Right ventricle myocardium superior (tissue), 1 donor: ENCODE measurements around the gene HCN4. TPM values are rescaled to one million over a fixed set of nuclear protein-coding genes. Genes with fewer than 3 reads are reported as not detected.

Experiments used
- ATAC-seq: fragments of 200-7000 bp; cut with Tn5 transposase; one replicate; pipeline ENCODE4 v1.9.1; 2020; ENCODE audit warnings: mild to moderate bottlenecking; ENCODE audit not compliant: poor library complexity
- DNase-seq: peaks from one replicate; pipeline ENCODE4 v3.0.0-alpha.2; 2020
- intact Hi-C: fragments of 100-400 bp; cut with DNase I; formaldehyde crosslinking; loops from one replicate; pipeline ENCODE4 v1.11.2; 2022
- total RNA-seq: library from RNA; stranded (reverse); fragmentation: NEBNext Ultra II Directional; extraction: Animal tissue kit (Norgen Biotek cat#: 25700); gene quantifications from one replicate; pipeline ENCODE4 v1.2.1, GENCODE V29; 2021
- donor health status: DM: no; HTN: yes; CAD: no; lungs with severe emphysema.

Gene HCN4
- total RNA-seq, 1 donor from 2014 or later, result 16.6 TPM

DNA sequence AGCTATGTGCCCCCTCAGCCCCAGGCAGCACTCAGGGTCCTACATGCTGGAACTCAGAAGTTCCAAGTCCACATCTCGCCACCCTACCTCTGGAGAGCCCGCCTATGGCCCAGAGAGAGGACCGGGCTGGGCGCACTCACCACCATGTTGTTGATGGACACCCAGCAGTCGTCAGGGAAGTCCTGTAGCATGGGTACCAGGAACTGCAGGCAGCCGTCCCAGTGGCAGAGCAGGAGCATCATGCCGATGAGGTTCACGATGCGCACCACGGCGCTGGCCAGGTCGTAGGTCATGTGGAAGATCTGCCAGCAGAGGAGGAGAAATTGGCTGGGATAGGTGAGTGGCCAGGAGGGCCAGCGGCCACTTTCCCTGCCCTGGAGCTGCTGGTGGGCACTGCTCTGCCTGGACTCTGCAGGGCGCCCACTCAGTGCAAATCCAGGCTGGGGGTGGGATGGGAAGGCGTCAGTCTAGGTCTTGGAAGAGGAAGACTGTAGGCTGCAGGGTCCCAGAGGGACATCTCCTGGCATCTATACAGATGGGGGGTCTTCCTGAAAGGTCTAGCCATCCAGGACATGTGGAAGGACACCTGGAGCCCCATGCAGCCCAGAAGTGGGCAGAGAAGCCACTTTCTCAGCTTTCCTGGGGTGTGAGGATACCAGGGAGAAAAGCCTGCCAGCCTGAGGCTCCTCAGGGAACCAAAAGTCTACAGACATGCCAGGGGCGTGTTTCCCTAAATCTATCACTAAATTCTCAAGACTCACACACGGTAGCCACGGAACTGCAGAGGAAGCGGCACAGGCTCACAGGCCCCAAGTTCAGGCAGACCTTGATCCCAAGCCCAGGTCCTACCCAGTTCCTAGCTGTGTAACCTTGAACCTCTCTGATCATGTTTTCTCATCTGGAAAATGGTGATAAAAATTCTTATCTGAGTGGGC, 36.5 kb downstream of the HCN4 start:
- intact Hi-C loops, result no loop called here
- DNase-seq, result no peak
- no peak for ATAC-seq

DNA sequence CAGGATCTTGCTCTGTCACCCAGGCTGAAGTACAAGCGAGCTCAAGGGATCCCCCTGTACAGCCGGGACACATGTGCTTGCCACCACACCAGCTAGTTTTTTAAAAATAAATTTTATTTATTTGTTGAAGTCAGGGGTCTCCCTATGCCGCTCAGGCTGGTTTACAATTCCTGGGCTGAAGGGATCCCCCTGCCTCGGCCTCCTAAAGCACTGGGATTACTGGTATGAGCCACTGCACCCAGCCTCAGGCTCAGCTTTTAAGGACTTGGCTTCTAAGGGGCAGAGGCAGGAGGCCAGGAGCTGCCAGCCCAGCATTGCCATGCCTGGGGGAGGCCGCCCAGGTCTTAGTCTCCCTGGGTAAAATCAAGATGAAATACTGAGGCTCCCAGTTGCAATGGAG, 37.3 kb downstream of the HCN4 start:
- DNase-seq, result no peak
- intact Hi-C loops, result no loop called here
- ATAC-seq, result no peak

DNA sequence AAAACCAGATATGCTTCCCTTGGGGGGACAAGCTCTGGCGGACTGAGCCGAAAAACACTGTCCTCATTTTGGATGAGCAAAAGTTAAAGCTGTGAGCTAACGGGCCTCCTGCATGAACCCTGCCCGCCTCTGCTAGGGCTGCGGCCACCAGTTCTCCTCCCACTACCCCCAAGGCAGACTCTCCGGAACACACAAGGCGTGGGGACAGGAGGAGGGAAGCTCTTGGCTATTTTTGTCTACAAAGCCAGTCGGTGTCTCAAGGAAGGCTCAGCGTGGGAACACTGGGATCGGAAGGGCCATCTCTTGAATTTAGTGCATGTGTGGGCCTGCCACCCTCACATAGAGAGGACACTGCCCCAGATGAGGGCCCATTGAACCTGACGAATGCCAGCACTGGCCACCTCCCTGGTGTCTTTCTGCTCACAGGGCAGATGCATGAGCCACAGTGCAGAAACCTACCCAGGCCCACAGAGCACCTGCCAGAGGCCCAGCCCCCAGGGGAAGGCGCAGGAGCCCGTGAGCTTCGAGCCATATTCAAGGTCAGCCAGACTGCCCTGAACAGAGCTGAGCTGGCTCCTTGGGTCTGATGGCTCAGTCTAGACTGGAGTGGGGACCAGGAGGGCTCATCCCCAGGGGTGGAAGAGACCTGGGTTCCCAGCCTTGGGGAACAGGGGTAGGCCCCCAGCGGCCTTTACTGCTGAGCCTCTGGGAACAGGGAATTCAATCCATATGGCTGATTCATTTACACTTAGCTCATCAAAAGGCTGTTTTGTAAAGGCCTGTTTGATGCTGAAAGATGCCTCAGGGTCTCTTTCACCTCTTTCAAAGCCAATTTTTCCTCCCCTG, 38.3 kb downstream of the HCN4 start:
- no peak for DNase-seq
- intact Hi-C loops, result no loop called here

DNA sequence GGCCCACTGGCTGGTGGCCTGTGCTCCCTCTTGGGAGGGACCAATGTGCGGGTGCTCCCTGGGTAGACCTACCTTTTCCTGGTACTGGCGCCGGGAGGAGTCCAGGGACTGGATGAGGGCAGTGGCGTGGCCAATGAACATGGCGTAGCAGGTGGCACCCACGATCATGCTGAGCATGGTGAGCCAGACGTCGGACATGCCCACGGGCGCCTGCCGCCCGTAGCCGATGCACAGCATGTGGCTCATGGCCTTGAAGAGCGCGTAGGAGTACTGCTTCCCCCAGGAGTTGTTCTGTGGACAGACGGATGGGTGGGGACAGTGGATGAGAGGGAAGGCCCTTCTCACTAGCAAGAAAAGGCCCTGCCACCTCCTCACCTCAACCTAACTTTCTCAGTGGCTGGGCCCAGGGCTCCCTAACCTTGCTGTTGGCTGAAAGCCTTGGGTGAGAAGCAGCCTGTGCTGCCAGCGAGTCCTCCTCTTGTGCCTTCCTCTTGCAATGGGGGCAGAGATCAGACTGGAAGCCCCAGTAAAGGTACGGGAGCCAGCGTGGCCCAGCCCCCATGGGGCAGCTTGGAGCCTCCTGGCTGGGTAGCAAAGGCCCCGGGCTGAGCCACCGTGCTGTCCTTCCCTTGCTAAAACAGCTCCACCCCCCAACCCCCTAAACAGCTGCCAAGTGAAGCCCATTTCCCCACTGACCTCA, 39.1 kb downstream of the HCN4 start:
- intact Hi-C loops, result no loop called here
- DNase-seq, result no peak

More for the DNA sequence above, 38.3 kb downstream of the HCN4 start:
- ATAC-seq, result no peak

DNA sequence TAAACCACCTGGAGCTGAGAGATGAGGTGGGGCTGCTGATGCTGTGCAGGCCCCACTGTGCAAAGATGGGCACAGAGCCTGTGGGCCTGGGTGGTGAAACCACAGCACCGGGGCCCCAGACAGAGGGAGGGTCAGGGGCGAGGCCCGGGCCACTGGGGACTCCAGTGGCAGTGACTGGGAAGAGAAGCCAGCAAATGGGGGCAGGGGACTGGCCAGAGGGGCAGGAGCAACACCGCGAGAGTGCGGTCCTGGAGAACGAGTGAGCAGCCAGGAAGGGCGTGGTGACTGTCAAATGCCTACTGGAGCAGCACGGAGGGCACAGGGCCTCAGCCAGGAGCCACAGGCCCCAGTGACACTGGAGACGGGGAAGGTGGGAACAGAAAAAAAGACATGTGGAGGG, 39.8 kb downstream of the HCN4 start:
- no peak for ATAC-seq
- DNase-seq, result no peak
- intact Hi-C loops, result no loop called here

More for the DNA sequence above, 39.1 kb downstream of the HCN4 start:
- no peak for ATAC-seq

DNA sequence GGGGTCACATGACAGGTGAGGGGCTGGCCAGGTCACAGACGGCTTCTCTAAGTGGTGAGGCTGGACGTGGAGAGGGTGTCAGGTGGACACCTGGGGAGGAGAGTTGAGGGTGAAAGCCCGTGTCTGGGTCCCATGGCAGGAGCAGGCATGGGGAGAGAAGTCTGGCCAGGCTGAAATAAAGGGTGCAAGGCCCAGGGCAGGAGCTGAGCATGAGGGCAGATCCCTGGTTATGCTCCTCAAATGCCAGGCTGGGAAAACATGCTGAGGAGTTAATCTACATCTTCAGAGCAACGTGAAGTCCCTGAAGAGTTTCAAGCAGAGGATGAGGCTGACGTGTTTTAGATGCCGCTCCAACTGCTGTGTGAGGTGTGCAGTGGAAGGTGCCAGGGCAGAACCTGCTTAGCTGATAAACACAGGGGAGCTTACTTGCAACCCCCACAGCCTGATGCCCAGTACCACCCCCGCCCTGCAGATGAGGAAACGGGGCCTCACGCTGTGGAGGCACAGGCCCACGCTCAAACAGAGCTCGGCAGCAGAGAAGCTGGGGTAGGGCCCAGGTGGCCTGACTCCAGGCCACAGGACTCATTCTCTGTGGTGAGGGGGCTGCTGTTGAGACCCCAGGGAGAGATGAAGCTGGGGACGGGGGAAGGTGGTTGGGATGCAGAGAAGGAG, 40.5 kb downstream of the HCN4 start:
- intact Hi-C loops, result no loop called here
- DNase-seq (peak; percentile 27), ATAC-seq (no peak)

DNA sequence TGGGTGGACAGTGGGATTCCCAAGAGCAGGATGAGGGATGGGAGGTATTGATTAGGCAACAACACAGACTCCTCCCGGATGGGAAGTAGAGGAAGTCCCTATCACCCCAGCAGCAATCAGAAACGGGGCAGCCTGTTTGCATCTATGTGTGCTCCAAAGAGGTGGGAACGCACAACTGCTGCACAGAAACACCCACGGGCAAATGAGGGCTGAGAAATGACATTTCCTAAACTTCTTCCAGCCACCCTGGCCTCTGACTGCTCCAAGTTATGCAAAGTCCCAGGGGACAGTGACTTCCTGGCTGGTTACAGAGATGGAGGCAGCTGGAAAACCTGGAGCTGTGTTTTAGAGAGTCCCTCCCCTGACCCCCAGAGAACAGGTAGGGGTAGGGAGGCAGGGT, 42.6 kb downstream of the HCN4 start:
- intact Hi-C loops, result no loop called here
- ATAC-seq (no peak), DNase-seq (no peak)

DNA sequence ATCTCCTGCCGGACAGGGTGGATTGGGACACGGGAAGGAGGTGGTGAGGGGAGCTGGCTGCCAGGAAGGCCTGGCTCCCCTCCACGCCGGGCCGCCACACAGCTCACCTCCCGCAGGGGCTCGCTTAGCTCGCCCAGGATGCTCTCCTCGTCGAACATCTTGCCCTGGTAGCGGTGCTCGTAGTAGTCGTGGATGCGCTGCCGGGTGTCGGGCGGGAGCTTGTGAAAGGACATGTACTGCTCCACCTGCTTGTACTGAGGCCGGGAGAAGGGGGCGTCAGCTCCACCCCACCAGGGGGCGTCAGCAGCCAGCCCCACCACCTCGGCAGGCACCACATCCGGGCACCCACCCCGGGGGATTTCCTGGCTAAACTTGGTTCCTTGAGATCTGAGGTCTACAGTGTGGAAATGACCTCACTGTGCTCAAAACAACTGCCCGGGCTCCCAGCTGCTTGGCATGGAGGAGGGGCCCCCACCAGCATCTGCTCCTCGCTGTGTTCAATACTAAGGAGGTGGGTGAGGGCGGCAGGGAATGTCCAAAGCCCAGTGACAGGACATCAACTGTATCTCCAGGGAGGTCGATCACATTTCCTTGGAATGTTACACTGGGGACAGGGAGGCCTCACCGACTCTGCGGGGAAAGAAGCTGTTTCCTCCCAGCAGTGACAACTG, 43.4 kb downstream of the HCN4 start:
- ATAC-seq (no peak), DNase-seq (no peak)
- intact Hi-C loops, result no loop called here

DNA sequence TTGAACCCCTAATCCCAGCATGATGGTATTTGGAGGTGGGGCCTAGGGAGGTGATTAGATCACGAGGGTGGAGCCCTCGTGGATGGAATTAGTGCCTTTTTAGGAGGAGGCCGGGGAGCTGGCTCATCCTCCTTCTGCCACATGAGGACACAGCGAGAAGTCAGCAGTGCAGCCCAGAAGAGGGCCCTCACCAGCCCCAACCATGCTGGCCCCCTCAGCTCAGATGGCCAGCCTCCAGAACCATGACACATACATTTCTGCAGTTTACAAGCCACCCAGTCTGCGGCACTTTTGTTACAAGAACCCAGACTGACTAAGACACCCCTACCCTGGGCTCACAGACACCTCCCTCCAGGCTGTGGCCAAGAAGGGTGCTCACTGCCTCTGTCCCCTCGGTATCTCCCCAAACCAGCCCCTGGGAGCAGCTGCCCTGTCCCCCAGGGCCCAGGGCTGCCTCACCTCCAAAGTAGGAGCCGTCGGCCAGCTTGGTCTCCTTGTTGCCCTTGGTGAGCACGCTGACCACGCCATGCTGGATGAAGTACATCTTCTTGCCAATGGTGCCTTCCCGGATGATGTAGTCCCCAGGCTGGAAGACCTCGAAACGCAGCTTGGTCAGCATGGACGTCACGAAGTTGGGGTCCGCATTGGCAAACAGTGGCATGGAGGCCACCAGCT, 44.1 kb downstream of the HCN4 start:
- no peak for DNase-seq
- intact Hi-C loops, result no loop called here
- no peak for ATAC-seq

DNA sequence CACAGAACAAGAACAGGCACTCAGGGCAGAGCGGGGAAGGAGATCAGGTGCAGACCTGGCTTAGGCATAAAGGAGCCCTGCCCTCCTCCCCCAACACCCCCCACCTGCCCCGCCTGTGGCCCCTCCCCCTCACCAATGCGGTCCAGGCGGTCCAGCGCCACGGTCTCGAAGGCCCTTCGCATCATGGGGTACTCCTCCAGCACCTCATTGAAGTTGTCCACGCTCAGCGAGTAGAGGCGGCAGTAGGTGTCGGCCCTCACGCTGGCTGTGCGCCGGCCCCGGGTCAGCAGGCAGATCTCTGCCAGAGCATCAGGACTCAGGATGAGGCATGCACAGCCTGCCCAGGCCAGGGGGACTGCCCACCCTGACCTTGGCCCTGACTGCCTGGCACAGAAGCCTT, 44.8 kb downstream of the HCN4 start:
- DNase-seq (no peak), ATAC-seq (no peak)
- intact Hi-C loops, result no loop called here

DNA sequence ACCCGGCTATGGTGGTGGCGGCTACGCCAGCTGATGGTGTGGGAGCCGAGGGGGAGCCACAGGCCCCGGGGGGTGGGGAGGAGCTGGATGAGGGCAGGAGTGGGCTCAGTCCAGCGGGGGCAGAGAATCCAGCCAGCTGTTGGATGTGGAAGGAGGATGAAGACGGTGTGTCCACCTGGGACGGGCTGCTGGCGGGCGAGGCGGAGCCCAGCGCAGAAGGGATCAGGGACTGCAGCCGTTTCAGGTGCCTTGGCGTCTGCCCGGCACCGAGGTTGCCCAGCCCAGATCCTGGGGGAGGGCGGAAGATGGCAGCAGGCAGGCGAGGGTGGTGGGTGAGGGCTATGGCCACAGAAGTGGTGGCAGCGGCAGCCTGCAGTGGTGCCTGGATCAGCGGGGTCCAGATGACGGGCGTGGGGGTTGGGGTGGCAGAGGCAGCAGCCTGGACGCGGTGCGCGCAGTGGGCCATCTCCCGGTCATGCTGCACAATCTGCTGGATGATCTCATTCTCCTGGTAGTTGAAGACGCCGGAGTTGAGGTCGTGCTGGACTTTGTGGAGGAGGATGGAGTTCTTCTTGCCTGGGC, 45.3 kb downstream of the HCN4 start:
- intact Hi-C loops, result no loop called here
- no peak for ATAC-seq
- no peak for DNase-seq

DNA sequence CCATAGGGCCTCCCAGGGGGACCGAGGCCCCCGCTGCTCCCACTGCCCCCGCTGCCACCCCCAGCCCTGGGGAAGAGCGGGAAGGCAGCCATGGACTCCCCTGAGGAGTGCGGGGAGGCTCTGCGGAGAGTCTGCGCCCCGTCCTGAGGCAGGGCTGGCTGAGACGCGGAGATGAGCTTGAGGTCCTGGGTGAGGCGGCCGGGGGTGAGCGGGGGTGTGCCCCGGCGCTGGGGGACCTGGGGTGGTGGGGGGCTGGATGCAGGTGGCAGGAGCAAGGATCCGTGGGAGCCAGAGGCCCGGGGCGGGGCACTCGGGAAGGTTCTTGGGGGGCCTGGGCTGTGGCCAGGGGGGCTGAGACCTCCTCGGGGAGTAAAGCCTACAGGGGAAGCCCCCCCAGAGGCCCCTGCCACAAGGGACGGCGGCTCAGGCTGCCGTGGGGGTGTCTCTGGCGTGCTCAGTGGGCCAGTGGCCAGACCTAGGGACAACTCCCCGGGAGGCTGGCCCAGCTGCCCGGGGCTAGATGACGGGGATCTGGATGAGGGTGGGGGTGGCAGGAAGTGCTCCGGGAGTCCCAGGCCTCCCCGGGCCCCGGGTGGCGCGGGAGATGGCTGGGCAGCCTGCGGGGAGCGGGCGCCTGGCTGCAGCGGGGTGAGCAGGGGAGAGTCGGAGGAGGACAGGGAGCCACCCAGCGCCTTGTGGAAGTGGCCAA, 45.9 kb downstream of the HCN4 start:
- intact Hi-C loops, result no loop called here
- ATAC-seq, result no peak
- DNase-seq, result no peak

DNA sequence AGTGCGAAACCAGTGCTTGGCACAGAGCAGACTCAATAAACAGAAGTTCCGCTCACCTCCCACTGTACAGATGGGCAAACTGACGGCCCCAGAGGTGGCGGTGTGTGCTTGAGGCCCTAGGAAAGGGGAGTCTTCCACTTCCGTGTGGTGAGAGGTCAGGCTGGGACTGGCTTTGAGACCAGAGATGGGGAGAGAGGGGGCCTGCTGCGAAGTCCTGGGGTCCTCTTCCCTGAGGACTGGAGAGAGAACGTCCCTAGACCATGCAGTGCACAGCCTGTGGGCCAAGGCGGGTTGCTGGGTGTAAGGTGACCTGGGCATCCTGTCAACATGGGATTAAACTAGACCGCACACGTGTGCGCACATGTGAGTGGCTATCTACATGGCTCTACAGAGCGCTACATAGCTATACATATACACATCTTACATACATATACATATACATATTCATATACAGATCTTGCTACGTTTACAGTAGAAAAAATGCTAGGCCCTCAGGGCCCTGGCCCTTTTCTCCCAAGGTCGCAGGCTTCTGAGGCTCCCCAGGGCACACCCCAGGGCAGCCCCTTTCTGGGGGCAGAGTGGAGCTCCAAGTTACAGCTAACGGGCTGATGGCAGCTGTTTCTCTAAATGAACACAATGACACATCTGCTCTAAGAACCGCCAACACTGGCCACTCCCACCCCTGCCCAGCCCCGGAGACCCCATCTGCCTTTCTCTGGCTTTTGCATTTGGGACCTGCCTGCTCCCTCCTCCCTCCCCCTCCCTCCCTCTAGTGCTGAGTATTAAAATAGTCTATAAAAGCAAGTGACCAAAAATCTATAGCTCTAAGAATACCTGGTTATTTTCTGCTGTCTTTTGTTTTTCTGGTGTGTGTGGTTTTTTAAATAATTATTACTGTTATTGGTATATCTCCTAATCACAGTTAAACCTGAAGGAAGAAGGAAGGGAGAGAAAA, 47.0 kb downstream of the HCN4 start:
- DNase-seq, result no peak
- intact Hi-C loops, result no loop called here
- no peak for ATAC-seq

DNA sequence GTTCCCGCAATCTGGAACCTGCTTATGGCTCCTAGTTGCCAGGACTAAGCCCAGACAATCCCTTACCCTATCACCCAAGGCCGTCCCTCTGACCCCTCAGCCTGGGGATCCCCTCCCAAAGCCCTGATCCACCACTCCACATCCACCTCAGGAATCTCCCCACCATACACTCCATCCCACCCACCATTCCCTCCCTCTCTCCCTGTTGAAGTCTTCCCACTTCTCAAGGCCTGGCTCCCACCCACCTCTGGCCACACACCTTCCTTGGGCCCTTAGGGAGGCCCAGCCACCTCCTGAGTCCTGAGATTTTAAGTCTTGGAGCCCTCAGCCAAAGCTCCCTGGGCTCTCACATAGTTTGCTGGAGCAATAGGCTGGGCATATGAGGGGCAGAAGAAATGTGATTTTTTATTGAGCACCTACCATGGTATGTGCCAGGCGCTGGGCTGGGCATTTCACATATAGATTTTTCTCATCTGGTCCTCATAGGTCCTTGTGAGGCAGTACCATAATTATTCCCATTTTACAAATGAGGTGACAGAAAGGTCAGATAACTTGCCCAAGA, 48.1 kb downstream of the HCN4 start:
- DNase-seq (no peak), ATAC-seq (no peak)
- intact Hi-C loops, result no loop called here

DNA sequence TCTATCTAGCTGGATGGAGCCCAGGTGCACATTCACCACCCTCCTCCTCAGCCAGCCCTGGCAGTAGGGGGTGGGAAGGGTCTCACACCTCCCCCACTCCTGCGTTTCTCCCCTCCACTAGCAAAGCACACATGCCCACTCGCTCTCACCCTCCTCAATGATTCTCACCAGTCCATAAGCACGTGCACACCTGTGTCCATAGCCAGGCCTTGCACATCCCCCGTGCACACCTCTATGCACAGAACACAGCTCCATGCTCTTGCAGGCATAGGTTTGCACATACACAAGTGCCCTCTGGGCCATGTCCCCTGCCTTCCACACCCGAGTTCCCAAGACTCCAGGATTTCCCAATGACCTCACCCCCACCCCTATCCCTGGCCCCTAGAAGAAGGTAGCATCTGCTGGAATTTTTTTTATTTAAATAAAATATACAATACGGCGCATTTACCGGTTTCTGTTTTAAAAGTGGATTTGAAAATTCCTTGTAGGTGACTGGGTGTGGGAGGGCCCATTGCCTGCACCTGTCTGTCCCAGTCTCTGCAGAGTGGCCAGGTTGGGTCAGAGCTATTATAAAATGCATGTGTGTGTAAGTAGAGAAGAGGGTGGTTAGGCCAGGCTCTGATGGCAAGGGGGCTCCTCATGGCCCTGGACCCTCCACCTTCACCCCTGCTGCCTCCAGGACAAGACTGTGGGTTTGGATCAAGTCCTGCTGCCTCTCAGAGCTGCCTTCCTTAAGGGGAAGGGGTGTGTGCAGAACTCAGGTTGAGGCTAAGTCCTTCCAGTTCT, 49.1 kb downstream of the HCN4 start:
- DNase-seq (no peak), ATAC-seq (peak; percentile 21)
- intact Hi-C loops, result no loop called here
